A549 (cell line): ENCODE data around the gene PPP1R1B. TPM values are rescaled to one million over a fixed set of nuclear protein-coding genes. Genes with fewer than 3 reads are reported as not detected.

ENCODE experiments used
- ATAC-seq, 2 experiments: fragments of 200-7000 bp in 1 of 2; fragments of >200 bp in 1 of 2; cut with Nextera tagmentation in 1 of 2; cut with Tn5 transposase in 1 of 2; 3 replicates each; pipeline versions ENCODE4 v1.8.0 to v1.9.1; 2018 to 2020; ENCODE audit warnings: mild to moderate bottlenecking in 1 of 2, moderate library complexity in 1 of 2
- CTCF ChIA-PET: fragments of 300-600 bp; sonication (Branson Sonifier 250); formaldehyde crosslinking; extraction: SDS; loops from one replicate; lab custom pipeline; 2021; ENCODE audit warnings: antibody characterized with exemption, inconsistent platforms; lab: Yijun Ruan, JAX
- POLR2A ChIA-PET: fragments of 350-600 bp; formaldehyde crosslinking; extraction: SDS; loops from one replicate; lab custom pipeline; 2021; ENCODE audit warnings: antibody characterized with exemption, inconsistent platforms; lab: Yijun Ruan, JAX
- DNase-seq, 2 experiments: peaks; one replicate each; pipeline versions ENCODE4 v3.0.0 to v3.0.0-alpha.2; 2011 to 2016; ENCODE audit warnings: low read depth in 1 of 2, low spot score in 1 of 2
- FAIRE-seq: peaks from 2 replicates; lab custom pipeline; 2011; peaks lifted over from hg19 to GRCh38; lab: Jason Lieb, UNC
- H3K27ac ChIP-seq, 2 experiments: fragments of >200 bp; sonication (Bioruptor Twin); formaldehyde crosslinking; 3 replicates each; pipeline ENCODE4 v1.5.1; 2016 to 2017
- H3K4me1 ChIP-seq: fragments of >200 bp; sonication (Bioruptor Twin); formaldehyde crosslinking; 3 replicates; pipeline ENCODE4 v1.6.1; 2016
- H3K4me2 ChIP-seq: fragments of >200 bp; sonication (Bioruptor Twin); formaldehyde crosslinking; 3 replicates; pipeline ENCODE4 v1.6.1; 2016
- H3K4me3 ChIP-seq: fragments of >200 bp; sonication (Bioruptor Twin); formaldehyde crosslinking; 3 replicates; pipeline ENCODE4 v1.5.1; 2016
- H3K9me3 ChIP-seq: fragments of >200 bp; sonication (Bioruptor Twin); formaldehyde crosslinking; 3 replicates; pipeline ENCODE4 v1.6.1; 2016
- CBX2 ChIP-seq: fragments of 200-600 bp; sonication (generic); IDR thresholded peaks from 2 replicates; pipeline ENCODE4 v1.6.1; 2016; ENCODE audit warnings: low read depth, mild to moderate bottlenecking, borderline replicate concordance
- CEBPB ChIP-seq, 2 experiments: fragments of >200 bp in 1 of 2; sonication (Bioruptor Twin) in 1 of 2; formaldehyde crosslinking in 1 of 2; IDR thresholded peaks; 2 replicates each; pipeline ENCODE4 v1.6.1; 2012 to 2016
- ESRRA ChIP-seq: fragments of 150-350 bp; IDR thresholded peaks from 2 replicates; pipeline ENCODE4 v1.6.1; 2014; ENCODE audit warnings: mild to moderate bottlenecking, low read length, borderline replicate concordance
- FOSL2 ChIP-seq, 2 experiments: fragments of 450-650 bp in 1 of 2; fragments of >200 bp in 1 of 2; sonication (Bioruptor Twin) in 1 of 2; formaldehyde crosslinking; IDR thresholded peaks; 2 replicates each; pipeline versions ENCODE4 v1.5.0 to v1.6.1; 2016 to 2020; ENCODE audit warnings: mild to moderate bottlenecking in 1 of 2, moderate library complexity in 1 of 2
- FOXS1 ChIP-seq: fragments of 250-450 bp; sonication (Bioruptor Pico); IDR thresholded peaks from 2 replicates; pipeline ENCODE4 v1.5.0; 2020; ENCODE audit warnings: mild to moderate bottlenecking, moderate library complexity
- HOXA7 ChIP-seq: fragments of 250-450 bp; sonication (Bioruptor Pico); IDR thresholded peaks from 2 replicates; pipeline ENCODE4 v1.5.0; 2020; ENCODE audit warnings: mild to moderate bottlenecking, moderate library complexity
- HOXB5 ChIP-seq: fragments of 250-450 bp; sonication (Bioruptor Pico); IDR thresholded peaks from 2 replicates; pipeline ENCODE4 v1.5.0; 2020; ENCODE audit warnings: mild to moderate bottlenecking, moderate library complexity
- KDM1A ChIP-seq: fragments of 200-600 bp; sonication (generic); IDR thresholded peaks from 2 replicates; pipeline ENCODE4 v1.6.1; 2016; ENCODE audit warnings: low read depth, mild to moderate bottlenecking
- MAX ChIP-seq: IDR thresholded peaks from 2 replicates; pipeline ENCODE4 v1.6.1; 2012
- NR3C1 ChIP-seq: fragments of >200 bp; sonication (Bioruptor Twin); formaldehyde crosslinking; IDR thresholded peaks from 3 replicates; pipeline ENCODE4 v1.6.1; 2017
- RAD21 ChIP-seq, 2 experiments: fragments of >200 bp in 1 of 2; sonication (Bioruptor Twin) in 1 of 2; formaldehyde crosslinking in 1 of 2; IDR thresholded peaks in 1 of 2; conservative IDR thresholded peaks in 1 of 2; 2 replicates in 1 of 2; 3 replicates in 1 of 2; pipeline ENCODE4 v1.6.1; 2012 to 2018; ENCODE audit warnings: inconsistent platforms in 1 of 2
- REST ChIP-seq: fragments of 200-600 bp; sonication (generic); IDR thresholded peaks from 2 replicates; pipeline ENCODE4 v1.6.1; 2016; ENCODE audit warnings: antibody characterized with exemption, mild to moderate bottlenecking, moderate library complexity
- RFX5 ChIP-seq: fragments of 450-650 bp; IDR thresholded peaks from 2 replicates; pipeline ENCODE4 v1.7.1; 2014; ENCODE audit warnings: antibody characterized with exemption, mild to moderate bottlenecking, moderate library complexity
- SREBF2 ChIP-seq: fragments of 450-650 bp; IDR thresholded peaks from 2 replicates; pipeline ENCODE4 v1.6.1; 2014; ENCODE audit warnings: mild to moderate bottlenecking, moderate library complexity
- USF2 ChIP-seq: fragments of 450-650 bp; IDR thresholded peaks from 2 replicates; pipeline ENCODE4 v1.6.1; 2014; ENCODE audit warnings: antibody characterized with exemption
- ZSCAN20 ChIP-seq: fragments of 250-450 bp; sonication (Bioruptor Pico); IDR thresholded peaks from 2 replicates; pipeline ENCODE4 v1.8.0; 2022; ENCODE audit warnings: mild to moderate bottlenecking, moderate library complexity
- WGBS: methylation state at CpG from one replicate; pipeline ENCODE4 v1.1.6; 2017; ENCODE audit errors: missing lambda C conversion rate; 5-methylcytosine and 5-hydroxymethylcytosine counted together
- polyA plus RNA-seq, 4 experiments: library from polyadenylated mRNA; depleted of rRNA in 3 of 4; stranded (reverse); fragments of >200 nt; fragmentation: RNase III in 1 of 4; extraction: RNeasy Plus Mini Kit Qiagen cat#74134 plus additional on column Dnase treatment in 1 of 4; gene quantifications; 2 replicates in 3 of 4; 3 replicates in 1 of 4; pipeline ENCODE4 v1.2.3, GENCODE V29; 2011 to 2017

Gene PPP1R1B
- polyA plus RNA-seq, 2 of the 4 experiments (the other 2 are of a cell fraction), result 0.10 TPM; not detected in 1

DNA sequence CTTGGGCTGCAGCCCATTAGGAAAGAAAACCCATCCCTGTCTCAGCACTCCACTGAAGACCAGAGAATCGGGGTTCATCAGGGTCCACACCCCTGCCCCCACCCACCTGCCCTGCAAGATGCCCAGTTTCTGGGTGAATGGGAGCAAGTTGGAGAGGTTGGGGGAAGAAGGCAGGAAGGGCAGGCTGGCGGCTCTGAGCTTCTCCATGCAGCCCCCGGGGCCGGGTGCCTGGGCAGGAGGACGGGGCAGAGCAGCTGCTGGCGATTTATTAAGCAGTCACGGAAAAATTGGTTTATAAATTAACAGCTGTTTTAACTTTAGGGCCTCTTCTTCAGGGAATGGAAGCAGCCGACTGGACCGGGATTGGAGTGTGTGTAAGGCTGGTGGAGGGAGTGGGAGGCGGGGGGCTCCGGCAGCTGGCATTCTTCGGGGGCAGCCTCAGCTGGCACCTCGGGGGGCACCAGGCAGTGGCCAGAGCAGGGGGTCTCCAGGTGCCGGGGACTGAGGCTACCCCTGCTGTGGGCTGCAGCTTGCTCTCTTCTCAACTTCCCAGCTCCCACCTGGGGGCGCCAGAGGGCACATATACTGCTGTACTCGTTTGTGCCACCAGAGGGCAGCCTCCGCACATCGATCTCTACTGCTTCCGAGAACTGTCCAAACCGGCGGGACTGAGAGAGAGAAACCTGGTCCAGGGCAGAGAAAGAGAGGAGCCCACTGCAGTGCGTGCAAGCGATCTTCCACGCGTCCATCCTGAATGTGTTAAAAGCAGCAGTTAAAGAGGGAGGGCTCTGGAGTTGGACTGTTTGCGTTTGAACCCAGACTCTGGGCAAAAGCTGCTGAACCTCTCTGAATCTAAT lies 5.0 kb upstream of the PPP1R1B start (continued):
- peak; percentile 73 for TF ChIP-seq REST
- TF ChIP-seq CBX2, result no peak
- TF ChIP-seq RFX5, result no peak; the same call in 1 of the 2 replicates
- peak; percentile 96 to 97 for TF ChIP-seq RAD21 (conservative IDR thresholded peaks at IDR 0.05 in 1 of 2, IDR thresholded peaks at IDR 0.05 in 1 of 2)
- TF ChIP-seq CEBPB (IDR thresholded peaks at IDR 0.05), result peak in 1 of 2 experiments; percentile 10; a peak in 1 of 4 replicates
- no peak for TF ChIP-seq HOXA7 (CRISPR knock-in tag)
- TF ChIP-seq NR3C1, result no peak
- peak; percentile 25; the same call in 1 of the 2 replicates for TF ChIP-seq ESRRA
- no peak for TF ChIP-seq USF2
- no peak for TF ChIP-seq SREBF2
- no peak for TF ChIP-seq HOXB5 (CRISPR knock-in tag)

GRCh38 chr17:39622380-39623006 lies 4.3 kb upstream of the PPP1R1B start:
- Histone ChIP-seq H3K27ac (0 out of 6 replicates have a peak overlapping the region, but pooled peaks of 1 of the 2 experiments have one; percentile 5), H3K4me2 (peak overlapping the region; percentile 77), H3K9me3 (no peaks in the 10 kb centered on the region), H3K4me1 (peaks cover 20% of the 10 kb centered on the region), H3K4me3 (peak overlapping the region; percentile 12; the same call in 1 of the 3 replicates)
- POLR2A ChIA-PET, result no interaction called here
- TF ChIP-seq FOXS1 (CRISPR knock-in tag) (no peak), FOSL2 (IDR thresholded peaks at IDR 0.05) (no peak), FOSL2 (CRISPR knock-in tag; IDR thresholded peaks at IDR 0.05) (peak; percentile 56), HOXB5 (CRISPR knock-in tag) (no peak), REST (peak; percentile 47; the same call in 1 of the 2 replicates), ZSCAN20 (CRISPR knock-in tag) (no peak), KDM1A (no peak), MAX (no peak)
- FAIRE-seq (no peak), ATAC-seq (peak; percentile 33 to 43), DNase-seq (peak; percentile 56 to 66)
- CTCF ChIA-PET, result interaction anchor here (0.7 to 58.8 kb wide), 53 partner anchors 5 to 536 kb away, joined by 3 to 1581 read pairs (median 8); partner anchors contain the start of genes ERBB2, GRB7, MIEN1 and NEUROD2
- WGBS, result 36% methylated on average over 16 of the region's 16 CpGs
